Measurements from ENCODE around the gene MON2. TPM values are rescaled to one million over a fixed set of nuclear protein-coding genes. Genes with fewer than 3 reads are reported as not detected.

Gene MON2
- total and polyA plus RNA-seq, 2 of the 13 experiments (the other 11 are each of a cell fraction or from before 2014, with no cell fraction given): 10.5 to 24.8 TPM

GRCh38 chr12:62631471-62632410, 165.1 kb downstream of the MON2 start (continued):
- TF ChIP-seq YY1 (IDR thresholded peaks at IDR 0.05; ENCODE audit: insufficient read depth, insufficient replicate concordance, low read depth, low read length) (no peak), ATF2 (CRISPR knock-in tag; IDR thresholded peaks at IDR 0.05) (no peak), HNF1B (CRISPR knock-in tag; IDR thresholded peaks at IDR 0.05) (no peak), ZNF468 (CRISPR knock-in tag; IDR thresholded peaks at IDR 0.05) (no peak), NONO (IDR thresholded peaks at IDR 0.05) (no peak), NONO (CRISPR knock-in tag; conservative IDR thresholded peaks at IDR 0.05) (no peak), ZFP1 (CRISPR knock-in tag; IDR thresholded peaks at IDR 0.05) (no peak), CAMTA2 (CRISPR knock-in tag; IDR thresholded peaks at IDR 0.05; ENCODE audit: borderline replicate concordance) (no peak), HNRNPLL (IDR thresholded peaks at IDR 0.05; ENCODE audit: low read depth, low read length, poor library complexity, severe bottlenecking) (peak; percentile 53), ZNF331 (CRISPR knock-in tag; IDR thresholded peaks at IDR 0.05) (no peak), HINFP (CRISPR knock-in tag; IDR thresholded peaks at IDR 0.05; ENCODE audit: low read depth) (no peak), ERF (CRISPR knock-in tag; IDR thresholded peaks at IDR 0.05) (no peak), JDP2 (CRISPR knock-in tag; IDR thresholded peaks at IDR 0.05; ENCODE audit: borderline replicate concordance) (no peak), ZNF772 (CRISPR knock-in tag; IDR thresholded peaks at IDR 0.05) (no peak; the same call in 1 of the 2 replicates), KLF6 (CRISPR knock-in tag; IDR thresholded peaks at IDR 0.05) (no peak), BRCA1 (CRISPR knock-in tag; IDR thresholded peaks at IDR 0.05) (no peak), ZKSCAN5 (CRISPR knock-in tag; IDR thresholded peaks at IDR 0.05) (no peak), THYN1 (CRISPR knock-in tag; IDR thresholded peaks at IDR 0.05; ENCODE audit: borderline replicate concordance, low read depth) (no peak), FOSL1 (CRISPR knock-in tag; IDR thresholded peaks at IDR 0.05; ENCODE audit: borderline replicate concordance) (no peak), GABPB1 (CRISPR knock-in tag; IDR thresholded peaks at IDR 0.05) (peak; percentile 64; the same call in 1 of the 2 replicates), TSC22D2 (CRISPR knock-in tag; IDR thresholded peaks at IDR 0.05; ENCODE audit: borderline replicate concordance) (no peak), DR1 (CRISPR knock-in tag; IDR thresholded peaks at IDR 0.05) (no peak), ZNF253 (CRISPR knock-in tag; IDR thresholded peaks at IDR 0.05; ENCODE audit: borderline replicate concordance) (no peak), ZMAT5 (CRISPR knock-in tag; IDR thresholded peaks at IDR 0.05; ENCODE audit: borderline replicate concordance, low read depth) (no peak), TOPORS (CRISPR knock-in tag; IDR thresholded peaks at IDR 0.05) (no peak), MAF1 (CRISPR knock-in tag; IDR thresholded peaks at IDR 0.05; ENCODE audit: borderline replicate concordance) (no peak)
